Hematopoietic multipotent progenitor cell treated with erythropoietin and hydrocortisone succinate and interleukin-3 and kit ligand, for 15 days (in vitro differentiated cells): ENCODE data around the gene TSSK6.

Experiments used
- DNase-seq: peaks from one replicate; pipeline ENCODE4 v3.0.0-alpha.2; 2015; ENCODE audit warnings: low spot score

The TSSK6 gene

DNA sequence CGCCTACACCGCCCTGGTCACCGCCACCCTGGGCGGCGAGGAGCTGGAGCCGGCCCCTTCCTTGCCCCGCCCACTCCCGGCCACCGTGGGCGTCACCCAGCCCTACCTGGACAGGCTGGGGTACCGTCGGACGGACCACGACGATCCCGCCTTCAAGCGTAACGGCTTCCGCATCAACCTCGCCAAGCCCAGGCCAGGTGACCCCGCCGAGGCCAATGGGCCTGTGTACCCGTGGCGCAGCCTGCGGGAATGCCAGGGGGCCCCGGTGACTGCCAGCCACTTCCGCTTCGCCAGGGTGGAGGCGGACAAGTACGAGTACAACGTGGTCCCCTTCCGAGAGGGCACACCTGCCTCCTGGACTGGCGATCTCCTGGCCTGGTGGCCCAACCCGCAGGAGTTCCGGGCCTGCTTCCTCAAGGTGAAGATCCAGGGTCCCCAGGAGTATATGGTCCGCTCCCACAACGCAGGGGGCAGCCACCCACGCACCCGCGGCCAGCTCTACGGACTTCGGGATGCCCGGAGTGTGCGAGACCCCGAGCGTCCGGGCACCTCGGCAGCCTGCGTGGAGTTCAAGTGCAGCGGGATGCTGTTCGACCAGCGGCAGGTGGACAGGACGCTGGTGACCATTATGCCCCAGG is 29.7 kb upstream of the TSSK6 start:
- DNase-seq = no peak

DNA sequence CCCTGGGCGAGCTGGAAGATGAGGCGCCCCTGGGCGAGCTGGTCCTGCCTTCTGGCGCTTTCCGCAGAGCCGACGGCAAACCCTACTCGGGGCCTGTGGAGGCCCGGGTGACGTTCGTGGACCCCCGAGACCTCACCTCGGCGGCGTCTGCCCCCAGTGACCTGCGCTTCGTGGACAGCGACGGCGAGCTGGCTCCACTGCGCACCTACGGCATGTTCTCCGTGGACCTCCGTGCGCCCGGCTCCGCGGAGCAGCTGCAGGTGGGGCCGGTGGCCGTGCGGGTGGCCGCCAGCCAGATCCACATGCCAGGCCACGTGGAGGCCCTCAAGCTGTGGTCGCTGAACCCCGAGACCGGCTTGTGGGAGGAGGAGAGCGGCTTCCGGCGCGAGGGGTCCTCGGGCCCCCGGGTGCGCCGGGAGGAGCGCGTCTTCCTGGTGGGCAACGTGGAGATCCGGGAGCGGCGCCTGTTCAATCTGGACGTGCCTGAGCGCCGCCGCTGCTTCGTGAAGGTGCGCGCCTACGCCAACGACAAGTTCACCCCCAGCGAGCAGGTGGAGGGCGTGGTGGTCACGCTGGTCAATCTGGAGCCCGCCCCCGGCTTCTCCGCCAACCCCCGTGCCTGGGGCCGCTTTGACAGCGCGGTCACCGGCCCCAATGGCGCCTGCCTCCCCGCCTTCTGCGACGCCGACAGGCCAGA is 29.1 kb upstream of the TSSK6 start:
- DNase-seq = no peak

DNA sequence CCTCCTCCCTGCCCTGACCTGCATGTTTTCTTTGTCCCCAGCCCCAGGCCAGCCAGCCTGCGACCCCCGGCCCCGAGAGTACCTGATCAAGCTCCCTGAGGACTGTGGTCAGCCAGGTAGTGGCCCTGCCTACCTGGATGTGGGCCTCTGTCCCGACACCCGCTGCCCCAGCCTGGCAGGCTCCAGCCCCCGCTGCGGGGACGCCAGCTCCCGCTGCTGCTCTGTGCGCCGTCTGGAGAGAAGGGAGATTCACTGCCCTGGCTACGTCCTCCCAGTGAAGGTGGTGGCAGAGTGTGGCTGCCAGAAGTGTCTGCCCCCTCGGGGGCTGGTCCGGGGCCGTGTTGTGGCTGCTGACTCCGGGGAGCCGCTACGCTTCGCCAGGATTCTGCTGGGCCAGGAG is 28.3 kb upstream of the TSSK6 start:
- DNase-seq = no peak

DNA sequence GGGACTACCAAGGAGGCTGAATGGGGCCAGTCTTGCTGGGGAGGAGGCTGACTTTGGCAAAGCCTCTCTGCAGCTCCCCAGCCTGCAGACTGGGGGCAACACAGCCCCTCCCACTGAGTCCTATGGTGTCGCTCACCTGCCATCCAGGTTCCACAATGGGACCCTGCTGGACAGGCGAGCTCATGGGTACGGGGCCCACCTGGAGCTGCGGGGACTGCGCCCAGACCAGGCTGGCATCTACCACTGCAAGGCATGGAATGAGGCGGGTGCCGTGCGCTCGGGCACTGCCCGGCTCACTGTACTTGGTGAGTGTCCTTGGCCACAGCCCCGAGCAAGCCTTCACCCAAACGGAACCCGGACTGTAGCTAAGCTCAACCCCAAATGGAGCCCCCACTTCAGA is 27.8 kb upstream of the TSSK6 start:
- DNase-seq = no peak

DNA sequence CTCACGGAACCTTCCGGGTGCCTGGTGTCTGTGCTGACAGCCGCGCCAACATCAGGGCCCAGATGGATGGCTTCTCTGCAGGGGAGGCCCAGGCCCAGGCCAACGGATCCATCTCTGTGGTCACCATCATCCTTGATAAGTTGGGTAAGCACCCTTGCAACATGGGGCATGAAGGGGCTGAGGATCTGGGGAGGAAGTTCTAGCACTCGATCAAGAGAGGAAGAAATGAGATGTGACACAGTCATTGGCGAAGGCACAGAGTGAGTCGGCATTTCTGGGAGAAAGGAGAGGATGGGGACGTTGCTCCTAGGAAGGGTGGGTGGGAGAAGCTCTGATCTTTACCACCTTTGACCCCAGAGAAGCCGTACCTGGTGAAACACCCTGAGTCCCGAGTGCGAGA is 27.2 kb upstream of the TSSK6 start:
- no peak for DNase-seq

DNA sequence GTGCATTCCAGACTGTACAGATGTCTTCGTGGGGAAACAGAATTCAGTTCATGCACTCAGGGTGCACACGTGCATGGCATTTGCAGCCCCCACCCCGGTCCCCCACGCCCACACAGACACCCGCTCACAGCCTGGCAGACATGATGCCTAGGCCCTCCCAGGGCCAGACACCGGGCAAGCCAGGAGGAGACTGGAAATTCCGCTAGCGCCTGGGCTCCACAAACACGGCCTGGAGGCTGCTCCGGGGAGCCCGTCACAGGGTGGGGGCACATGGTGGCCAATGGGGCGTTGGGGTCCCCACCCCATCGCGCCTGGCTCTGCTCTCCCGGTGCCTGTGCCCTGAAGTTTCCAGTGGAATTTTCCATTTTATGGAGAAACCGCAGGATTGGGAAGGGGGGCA is 26.3 kb upstream of the TSSK6 start:
- DNase-seq = no peak

DNA sequence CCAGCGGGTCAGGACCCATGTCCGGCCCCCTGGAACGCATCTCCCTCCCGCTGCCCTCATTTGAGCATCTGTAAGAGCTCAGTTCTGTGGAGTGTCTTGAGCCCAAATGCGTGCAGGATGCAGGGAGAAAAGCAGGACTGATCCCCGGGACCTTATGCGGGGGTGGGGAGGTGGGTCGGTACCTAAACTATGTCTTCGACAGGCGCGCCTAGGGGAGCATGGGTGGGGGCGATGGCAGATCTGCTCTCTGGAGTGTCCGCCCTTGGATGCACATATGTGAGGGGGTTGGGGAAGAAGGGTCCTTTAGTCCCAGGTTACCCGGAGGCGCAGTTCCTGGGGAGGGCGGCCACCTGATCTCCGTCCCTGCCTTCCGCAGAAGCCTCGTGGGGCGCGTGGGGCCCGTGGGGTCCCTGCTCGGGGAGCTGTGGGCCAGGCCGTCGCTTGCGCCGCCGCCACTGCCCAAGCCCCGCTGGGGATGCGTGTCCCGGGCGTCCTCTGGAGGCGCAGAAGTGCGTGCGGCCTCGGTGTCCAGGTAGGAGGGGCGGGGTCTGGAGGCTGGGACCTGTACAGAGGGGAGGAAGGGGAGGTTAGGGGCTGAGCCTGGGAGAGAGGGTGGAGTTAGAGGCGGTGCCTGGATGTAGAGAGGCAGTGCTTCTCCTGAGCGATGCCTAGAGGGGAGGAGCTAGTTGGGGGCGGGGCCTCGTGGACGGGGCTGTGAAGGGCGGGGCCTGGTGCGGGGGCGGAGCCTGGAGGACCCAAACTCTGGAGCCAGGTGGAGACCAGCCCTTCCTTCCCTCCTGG is 25.6 kb upstream of the TSSK6 start:
- peak; percentile 64 for DNase-seq

DNA sequence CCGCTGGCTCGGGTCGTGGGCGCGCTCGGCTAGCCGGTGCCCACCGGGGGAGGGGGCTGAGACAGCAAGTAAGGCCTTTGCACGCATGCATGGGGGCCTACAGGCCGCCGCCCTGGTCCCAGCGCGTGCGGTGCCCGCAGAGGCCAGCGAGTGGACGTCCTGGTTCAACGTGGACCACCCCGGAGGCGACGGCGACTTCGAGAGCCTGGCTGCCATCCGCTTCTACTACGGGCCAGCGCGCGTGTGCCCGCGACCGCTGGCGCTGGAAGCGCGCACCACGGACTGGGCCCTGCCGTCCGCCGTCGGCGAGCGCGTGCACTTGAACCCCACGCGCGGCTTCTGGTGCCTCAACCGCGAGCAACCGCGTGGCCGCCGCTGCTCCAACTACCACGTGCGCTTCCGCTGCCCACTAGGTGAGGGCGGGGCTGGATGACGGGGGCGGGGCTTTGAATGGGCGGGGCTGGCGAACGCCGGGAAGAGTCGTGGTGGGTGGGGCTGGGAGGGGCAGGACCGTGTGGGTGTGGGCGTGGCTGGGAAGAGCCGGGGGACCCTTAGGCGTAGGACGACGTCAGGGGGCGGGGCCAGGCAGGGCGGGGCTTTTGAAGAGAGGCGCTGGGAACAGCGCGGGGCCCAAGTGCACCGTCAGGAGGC is 24.8 kb upstream of the TSSK6 start:
- peak; percentile 89 for DNase-seq

DNA sequence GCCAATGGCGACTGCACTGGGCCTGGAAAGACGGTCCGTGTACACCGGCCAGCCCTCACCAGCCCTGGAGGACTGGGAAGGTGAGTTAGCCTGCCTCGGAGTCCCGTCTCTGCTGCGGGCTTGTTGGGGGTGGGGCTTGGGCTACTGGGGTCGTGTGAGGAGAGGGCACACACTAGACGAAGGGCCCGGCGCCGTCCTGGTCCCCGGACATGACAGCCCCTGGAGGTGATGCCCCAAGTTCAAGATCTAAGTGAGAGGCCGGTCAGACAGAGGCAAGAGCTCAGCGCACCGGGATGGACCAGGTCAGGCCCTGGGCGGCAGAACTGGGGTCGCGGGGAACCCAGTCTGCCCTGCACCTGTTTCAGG is 24.3 kb upstream of the TSSK6 start:
- no peak for DNase-seq

DNA sequence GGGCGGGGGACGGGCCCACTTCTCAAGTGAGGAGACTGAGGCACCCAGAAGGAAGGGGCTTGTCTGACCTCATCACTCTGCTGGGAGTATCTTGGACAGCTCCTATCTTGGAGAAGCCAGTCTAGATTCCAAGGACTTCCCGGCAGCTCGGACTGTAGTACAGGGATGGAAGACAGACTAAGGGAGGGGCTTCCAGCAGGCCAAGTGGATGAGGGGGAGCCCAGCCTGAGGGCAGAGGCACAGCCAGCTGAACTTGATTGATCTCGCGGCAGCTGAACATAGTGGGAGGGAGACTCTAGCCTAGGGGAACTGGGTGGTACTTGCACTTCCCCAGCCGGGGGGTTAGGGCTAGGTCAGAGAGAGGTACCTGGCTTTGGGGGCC is 23.4 kb upstream of the TSSK6 start:
- no peak for DNase-seq

DNA sequence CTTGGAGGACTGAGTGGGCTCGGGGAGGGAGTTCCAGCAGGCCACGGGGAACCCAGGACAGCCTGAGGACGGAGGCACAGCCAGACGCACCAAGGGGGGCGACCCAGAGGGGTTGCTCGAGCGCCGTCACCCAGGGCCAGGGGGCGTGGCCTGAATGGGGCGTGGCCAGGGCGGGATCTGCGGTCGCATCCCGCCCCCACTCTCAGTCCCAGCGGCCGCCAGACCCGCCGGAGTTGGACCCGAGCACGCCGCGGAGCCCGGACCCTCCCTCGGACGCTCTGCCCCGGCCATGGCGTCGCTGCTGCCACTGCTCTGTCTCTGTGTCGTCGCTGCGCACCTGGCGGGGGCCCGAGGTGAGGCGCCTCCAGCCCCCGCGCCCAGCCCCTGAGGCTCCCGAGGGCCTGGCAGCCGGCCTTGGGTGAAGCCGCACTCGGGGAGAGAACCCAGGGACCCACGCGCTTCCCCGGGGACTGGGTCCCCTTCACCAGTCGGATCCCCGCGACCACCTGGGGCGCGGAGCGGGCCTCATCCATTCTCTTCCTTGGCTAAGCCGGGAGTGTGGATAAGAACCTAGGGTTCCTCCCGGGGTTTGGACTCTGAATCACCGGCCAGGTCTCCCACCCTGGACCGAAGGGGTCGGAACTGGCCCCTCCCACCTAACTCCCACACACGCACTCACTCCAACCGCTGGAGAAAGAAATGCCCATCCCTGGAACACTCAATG is 22.9 kb upstream of the TSSK6 start, which contains the start of gene CILP2:
TSS of gene CILP2 (plus strand) at position 205 of the 724 bp plus-strand sequence. CDS start at position 290, 85 bp downstream.
- DNase-seq = no peak

DNA sequence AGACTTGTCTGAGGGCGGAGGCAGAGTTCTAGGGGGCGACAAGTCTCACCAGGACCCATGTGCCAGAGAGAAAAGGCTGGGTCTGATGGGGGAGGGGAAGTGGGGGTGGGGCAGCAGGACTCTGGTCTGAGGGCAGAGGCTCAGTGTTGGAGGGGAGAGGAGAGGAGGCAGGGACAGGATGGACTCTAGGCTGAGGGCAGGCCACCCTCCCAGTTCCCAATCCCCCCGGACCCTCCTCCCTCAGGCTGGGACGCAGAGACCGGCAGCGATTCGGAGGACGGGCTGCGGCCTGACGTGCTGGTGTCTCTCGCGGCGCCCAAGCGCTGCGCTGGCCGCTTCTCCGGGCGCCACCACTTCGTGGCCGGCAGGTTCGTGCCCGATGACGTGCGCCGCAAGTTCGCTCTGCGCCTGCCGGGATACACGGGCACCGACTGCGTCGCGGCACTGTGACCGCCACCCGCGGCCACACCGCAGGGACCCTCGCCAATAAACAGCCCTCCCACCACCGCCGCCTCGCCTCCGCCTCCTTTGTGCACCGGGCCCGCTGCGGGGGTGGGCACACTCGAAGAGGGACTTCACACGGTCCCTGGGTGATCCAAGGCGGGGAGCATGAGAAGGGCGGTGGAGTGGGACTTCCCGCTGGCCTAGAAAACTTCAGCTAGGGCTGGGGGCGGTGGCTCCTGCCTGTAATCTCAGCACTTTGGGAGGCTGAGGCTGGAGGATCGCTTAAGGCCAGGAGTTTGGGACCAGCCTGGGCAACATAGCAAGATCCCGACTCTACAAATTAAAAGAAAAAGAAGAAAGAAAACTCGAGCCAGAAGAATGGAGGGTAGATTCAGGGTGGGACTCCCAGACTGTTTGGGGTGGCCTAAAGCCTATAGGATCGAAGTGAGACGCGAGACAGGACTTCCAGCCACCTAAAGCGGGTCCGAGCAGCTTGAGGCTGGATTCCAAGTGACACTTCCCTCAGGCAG is 22.0 kb upstream of the TSSK6 start:
- DNase-seq = no peak

DNA sequence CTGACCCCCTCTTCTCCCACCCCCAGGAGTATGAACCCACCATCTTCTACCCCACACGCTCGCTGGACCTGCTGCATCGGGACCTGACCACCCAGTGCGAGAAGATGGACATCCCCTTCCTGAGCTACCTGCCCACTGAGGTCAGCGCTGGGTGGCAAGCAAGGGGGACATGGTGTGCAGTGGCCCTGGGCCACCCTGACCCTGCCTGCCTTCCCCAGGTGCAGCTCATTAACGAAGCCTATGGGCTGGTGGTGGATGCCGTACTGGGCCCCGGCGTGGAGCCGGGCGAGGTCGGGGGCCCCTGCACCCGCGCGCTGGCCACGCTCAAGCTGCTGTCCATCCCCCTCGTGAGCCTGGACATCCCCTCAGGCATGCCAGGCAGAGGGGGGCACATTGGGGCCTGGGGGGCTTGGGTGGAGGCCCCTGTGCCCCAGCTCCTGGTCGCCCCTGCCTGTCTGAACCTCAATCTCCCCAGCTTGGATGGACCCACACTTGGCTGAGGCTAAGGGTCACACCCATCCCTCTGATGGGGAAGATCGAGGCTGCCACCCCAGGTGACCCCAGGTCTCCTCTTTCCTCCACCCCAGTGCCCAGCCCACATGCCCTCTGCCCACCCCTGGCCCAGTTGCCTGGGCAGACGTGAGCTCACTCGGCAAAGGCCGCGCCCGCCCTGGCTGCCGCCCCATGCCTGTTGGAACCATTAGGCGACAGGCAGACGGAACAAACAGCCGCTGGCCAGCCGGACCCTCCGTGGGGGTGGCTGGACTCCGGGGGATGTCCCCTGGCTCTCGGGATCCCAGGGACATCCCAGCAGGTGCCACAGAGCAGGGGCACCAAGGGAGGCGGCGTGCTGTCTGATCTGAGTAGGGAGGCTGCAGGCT is 20.2 kb upstream of the TSSK6 start:
- DNase-seq = no peak

DNA sequence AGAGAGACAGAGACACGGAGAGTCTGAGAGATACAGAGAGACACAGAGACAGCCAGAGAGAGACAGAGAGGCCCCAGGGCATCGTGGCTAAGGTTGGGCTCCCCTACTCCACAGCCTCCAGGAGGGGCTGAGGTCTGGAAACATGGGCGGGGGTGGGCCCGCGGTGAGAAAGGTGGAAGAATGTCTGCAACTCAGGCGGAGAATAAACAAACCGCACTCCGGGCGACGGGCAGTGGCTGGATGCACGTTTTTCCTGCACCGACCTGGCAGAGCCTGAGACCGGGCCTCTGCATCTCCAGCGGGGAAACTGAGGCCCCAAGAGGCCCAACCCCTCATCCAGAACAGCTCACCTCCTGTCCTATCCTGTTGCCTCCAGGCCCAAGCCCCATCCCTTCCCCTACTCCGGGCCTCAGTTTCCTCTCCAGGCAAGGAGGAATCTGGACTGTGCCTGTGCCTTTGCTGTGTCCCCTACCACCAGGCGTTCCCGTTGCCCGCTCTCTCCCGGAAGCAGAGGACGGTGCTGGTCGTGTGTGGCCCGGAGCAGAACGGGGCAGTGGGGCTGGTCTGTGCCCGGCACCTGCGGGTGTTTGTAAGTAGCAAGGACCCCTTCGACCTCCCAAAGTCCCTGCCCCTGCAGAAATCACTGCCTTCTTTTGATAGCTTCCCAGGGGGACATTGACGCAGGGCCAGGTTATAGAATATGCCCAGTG is 19.4 kb upstream of the TSSK6 start:
- DNase-seq = no peak

DNA sequence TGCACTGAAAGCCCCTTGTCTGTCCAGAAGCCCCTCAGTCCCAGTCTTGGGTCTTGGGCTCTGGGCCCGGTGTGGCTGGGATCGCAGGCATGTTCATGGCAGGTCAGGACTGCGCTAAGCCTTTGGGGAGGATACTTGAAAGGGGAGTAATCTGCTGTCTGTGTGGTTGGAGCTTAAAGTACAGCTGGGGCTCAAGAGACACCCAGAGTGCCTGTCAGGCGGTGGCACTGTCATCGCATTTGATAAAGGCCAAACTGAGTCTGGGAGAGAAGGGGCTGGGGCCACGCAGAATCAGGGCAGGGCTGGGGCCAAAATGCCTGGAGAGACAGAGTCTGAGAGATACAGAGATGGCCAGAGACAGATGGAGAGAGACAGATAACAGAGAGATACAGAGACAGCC is 18.5 kb upstream of the TSSK6 start:
- DNase-seq = no peak

DNA sequence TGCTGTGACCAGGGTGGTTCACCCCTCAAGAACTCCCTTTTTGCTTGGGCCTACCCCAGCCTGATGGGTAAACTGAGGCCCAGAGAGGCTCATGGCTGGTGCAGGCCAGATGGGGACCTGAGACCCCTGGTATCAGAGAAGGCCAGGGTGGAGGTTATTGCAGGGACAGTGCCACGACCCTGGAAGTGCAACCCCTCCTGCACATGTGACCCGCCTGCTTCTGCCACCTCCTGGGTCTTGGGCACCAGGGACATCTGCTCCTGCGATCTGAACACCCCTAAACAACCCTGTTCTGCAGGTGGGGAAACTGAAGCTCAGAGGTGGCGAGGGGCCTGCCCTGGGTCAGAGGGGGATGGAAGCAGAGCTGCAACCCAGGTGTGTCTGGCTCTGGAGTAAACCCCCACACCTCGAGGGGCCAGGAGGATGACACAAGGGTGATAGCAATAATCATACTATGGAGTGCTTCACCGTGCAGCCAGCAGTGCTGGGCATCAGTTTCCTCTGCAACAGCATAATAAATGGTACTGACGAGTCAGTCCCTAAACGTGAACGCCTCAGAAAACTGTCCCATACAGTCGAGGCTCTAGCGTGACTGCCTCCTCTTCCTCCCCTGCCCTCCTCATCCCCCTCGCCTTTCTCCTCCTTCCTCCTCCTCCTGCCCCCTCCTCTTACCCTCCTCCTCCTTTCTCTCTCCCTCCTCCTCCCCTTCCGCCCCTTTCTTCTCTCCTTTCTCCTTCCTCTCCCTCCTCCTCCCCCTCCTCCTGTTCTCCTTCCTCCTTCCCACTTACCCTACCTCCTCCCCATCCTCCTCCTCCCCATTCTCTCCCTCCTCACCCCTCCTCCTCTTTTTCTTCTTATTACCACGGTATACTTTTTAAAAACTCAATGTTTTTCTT is 17.7 kb upstream of the TSSK6 start:
- DNase-seq = no peak

DNA sequence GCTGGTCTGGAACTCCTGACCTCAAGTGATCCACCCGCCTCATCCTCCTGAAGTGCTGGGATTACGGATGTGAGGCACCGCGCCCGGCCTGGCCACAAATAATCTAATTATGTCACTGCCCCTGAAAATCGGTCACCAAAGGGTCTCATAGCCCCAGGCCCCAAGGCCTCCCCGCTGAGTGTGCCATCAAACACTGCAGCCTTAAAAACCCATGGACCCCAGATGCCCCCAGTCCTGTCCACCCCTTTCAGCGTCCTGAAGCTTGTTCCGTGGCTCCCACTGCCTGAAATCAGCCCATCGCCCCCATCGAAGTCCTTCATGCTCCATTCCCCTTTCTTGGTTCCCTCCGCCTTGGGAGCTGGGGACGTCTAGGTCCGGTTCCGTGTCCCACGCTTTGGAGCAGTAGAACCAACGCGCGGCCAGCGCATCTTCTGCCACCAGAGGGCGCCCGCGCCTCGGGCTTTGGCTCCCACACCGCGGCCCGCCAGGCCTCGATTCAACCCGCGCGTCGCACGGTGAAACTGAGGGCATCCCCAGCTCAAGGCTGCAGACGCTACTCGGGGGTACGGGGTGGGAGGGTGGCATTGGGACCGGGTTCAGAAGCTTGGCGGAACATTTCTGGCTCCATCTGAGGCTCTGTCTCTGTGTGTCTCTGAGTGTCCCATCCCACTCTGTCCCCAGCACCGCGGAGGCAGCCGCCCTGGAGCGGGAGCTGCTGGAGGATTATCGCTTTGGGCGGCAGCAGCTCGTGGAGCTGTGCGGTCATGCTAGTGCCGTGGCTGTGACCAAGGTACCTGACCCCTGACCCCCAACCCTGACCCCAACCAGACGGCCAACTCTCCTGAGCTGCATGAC is 16.8 kb upstream of the TSSK6 start:
- peak; percentile 76 for DNase-seq
